Stimulated activated CD4-positive, alpha-beta T cell treated with anti-CD3 and anti-CD28 coated beads, Interleukin-15, amount 100 ng/mL, for 24 hours (primary cell): ENCODE results near the gene NAPEPLD.
A peak's percentile ranks its signal among the peaks of the same experiment; 100 is the strongest.
"Not testable (repeated sequence)": the region's sequence is repeated elsewhere in the genome, so short reads cannot be mapped to it uniquely, and the experiment has no call there.

Source experiments
- DNase-seq: peaks from one replicate; pipeline ENCODE4 v3.0.0-alpha.2; 2020

Gene NAPEPLD

GRCh38 chr7:103148994-103149807 is at the start of gene NAPEPLD:
NAPEPLD (minus strand) TSS chr7:103149099; CDS start chr7:103128776, 20,323 bp downstream.
- peak; percentile 78 for DNase-seq

- DNase-seq, result not testable (repeated sequence)
Measured at GRCh38 chr7:103198079-103198478, 49.2 kb upstream of the NAPEPLD start.

GRCh38 chr7:103195364-103195763 is 46.5 kb upstream of the NAPEPLD start:
- not testable (repeated sequence) for DNase-seq

GRCh38 chr7:103172415-103173146 is 23.7 kb upstream of the NAPEPLD start:
- not testable (repeated sequence) for DNase-seq

GRCh38 chr7:103171695-103172414 is 23.0 kb upstream of the NAPEPLD start:
- not testable (repeated sequence) for DNase-seq

- DNase-seq, result not testable (repeated sequence)
Measured at GRCh38 chr7:103166921-103167544, 18.1 kb upstream of the NAPEPLD start.

- DNase-seq, result not testable (repeated sequence)
Measured at GRCh38 chr7:103163087-103163825, 14.4 kb upstream of the NAPEPLD start.

- DNase-seq, result not testable (repeated sequence)
Measured at GRCh38 chr7:103162641-103163040, 13.7 kb upstream of the NAPEPLD start.

- DNase-seq, result not testable (repeated sequence)
Measured at GRCh38 chr7:103161998-103162616, 13.2 kb upstream of the NAPEPLD start.

- DNase-seq, result not testable (repeated sequence)
Measured at GRCh38 chr7:103159072-103159471, 10.2 kb upstream of the NAPEPLD start.

GRCh38 chr7:103155331-103156024 is 6.6 kb upstream of the NAPEPLD start:
- not testable (repeated sequence) for DNase-seq

- DNase-seq, result no peak
Measured at GRCh38 chr7:103154042-103154441, 5.1 kb upstream of the NAPEPLD start.

GRCh38 chr7:103152744-103153617 is 4.1 kb upstream of the NAPEPLD start:
- DNase-seq, result not testable (repeated sequence)

GRCh38 chr7:103151993-103152676 is 3.2 kb upstream of the NAPEPLD start:
- not testable (repeated sequence) for DNase-seq

GRCh38 chr7:103150192-103150591 is 1.3 kb upstream of the NAPEPLD start:
- DNase-seq, result no peak

GRCh38 chr7:103149808-103150180 is 895 bp upstream of the NAPEPLD start:
- DNase-seq, result no peak

- no peak for DNase-seq
Measured at GRCh38 chr7:103148131-103148993, 537 bp downstream of the NAPEPLD start.

GRCh38 chr7:103144754-103145153 is 4.1 kb downstream of the NAPEPLD start:
- not testable (repeated sequence) for DNase-seq
